Measurements from ENCODE around the gene TRAPPC2.

The TRAPPC2 gene

DNA sequence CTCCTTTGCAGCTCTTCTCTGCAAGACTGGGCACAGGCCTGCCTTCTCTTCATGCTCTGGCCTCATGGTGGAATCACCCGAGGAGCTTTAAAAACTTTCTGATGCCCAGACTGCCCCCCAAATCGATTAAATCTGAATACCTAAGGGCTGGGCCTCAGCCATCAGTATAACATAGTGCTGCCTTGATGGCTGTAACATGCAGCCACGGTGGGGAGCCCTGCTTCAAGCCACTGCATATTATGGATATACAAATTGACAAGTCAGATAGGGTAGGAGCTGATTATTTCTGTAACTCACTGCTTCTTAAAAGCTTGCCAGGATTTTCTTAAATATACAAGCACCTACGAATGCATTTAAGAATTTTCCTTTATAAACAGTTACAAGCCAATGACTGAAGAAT lies 42.0 kb upstream of the TRAPPC2 start:
- no peaks in the 10 kb centered on the region for H3F3A ChIP-seq (ENCODE audit: insufficient read depth, low read length)
- H3K9me2 ChIP-seq (ENCODE audit: low read depth, low read length) = no peaks in the 10 kb centered on the region
- no peaks in the 10 kb centered on the region for H3K79me2 ChIP-seq (ENCODE audit: insufficient read depth, low read length)
- TF ChIP-seq, protein P1, sequence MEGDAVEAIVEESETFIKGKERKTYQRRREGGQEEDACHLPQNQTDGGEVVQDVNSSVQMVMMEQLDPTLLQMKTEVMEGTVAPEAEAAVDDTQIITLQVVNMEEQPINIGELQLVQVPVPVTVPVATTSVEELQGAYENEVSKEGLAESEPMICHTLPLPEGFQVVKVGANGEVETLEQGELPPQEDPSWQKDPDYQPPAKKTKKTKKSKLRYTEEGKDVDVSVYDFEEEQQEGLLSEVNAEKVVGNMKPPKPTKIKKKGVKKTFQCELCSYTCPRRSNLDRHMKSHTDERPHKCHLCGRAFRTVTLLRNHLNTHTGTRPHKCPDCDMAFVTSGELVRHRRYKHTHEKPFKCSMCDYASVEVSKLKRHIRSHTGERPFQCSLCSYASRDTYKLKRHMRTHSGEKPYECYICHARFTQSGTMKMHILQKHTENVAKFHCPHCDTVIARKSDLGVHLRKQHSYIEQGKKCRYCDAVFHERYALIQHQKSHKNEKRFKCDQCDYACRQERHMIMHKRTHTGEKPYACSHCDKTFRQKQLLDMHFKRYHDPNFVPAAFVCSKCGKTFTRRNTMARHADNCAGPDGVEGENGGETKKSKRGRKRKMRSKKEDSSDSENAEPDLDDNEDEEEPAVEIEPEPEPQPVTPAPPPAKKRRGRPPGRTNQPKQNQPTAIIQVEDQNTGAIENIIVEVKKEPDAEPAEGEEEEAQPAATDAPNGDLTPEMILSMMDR (IDR thresholded peaks at IDR 0.05; ENCODE audit: low read length) = no peak
- no peak for TF ChIP-seq EZH2 (IDR thresholded peaks at IDR 0.05; ENCODE audit: borderline replicate concordance, low read length)
- H3K4me1 ChIP-seq (ENCODE audit: insufficient read depth, low read length, severe bottlenecking) = no peaks in the 10 kb centered on the region
- no peaks in the 10 kb centered on the region for H3K27me3 ChIP-seq (ENCODE audit: insufficient read depth, low read length)
- H3K4me3 ChIP-seq (ENCODE audit: low read depth, low read length, poor library complexity, severe bottlenecking) = no peak overlapping the region
- no peaks in the 10 kb centered on the region for H3K9me3 ChIP-seq (ENCODE audit: low read length)
- H2AFZ ChIP-seq (ENCODE audit: low read length) = no peak overlapping the region
- H3K9ac ChIP-seq (ENCODE audit: low read length) = no peak overlapping the region
- H3K27ac ChIP-seq (ENCODE audit: low read depth, low read length, poor library complexity, severe bottlenecking) = no peak overlapping the region
- no peaks in the 10 kb centered on the region for H4K20me1 ChIP-seq (ENCODE audit: insufficient read depth, low read length)
- H3K36me3 ChIP-seq (ENCODE audit: insufficient read depth, low read length) = peaks cover 37% of the 10 kb centered on the region
- H3K4me2 ChIP-seq (ENCODE audit: low read length) = no peak overlapping the region

DNA sequence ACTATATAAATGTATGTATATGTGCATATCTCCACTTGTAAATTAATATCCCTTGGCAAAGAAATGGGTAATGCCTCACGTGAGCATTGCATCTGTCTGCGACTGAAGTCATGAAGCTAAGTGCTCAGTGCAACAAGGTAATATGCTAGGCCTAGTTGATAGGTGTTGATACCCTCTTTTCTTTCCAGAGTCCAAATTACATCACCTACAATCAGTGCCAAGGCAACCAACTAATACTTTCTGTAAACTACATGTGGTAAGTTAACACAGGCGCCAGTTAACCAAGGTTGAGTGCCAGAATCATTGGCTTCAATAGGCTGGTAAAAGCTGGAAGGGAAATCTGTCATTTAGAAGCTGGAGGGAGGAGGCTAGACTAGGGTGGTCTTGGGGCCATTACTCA lies 41.4 kb upstream of the TRAPPC2 start:
- peaks cover 42% of the 10 kb centered on the region for H3K36me3 ChIP-seq (ENCODE audit: insufficient read depth, low read length)
- H3K79me2 ChIP-seq (ENCODE audit: insufficient read depth, low read length) = no peaks in the 10 kb centered on the region
- no peaks in the 10 kb centered on the region for H3F3A ChIP-seq (ENCODE audit: insufficient read depth, low read length)
- H3K4me3 ChIP-seq (ENCODE audit: low read depth, low read length, poor library complexity, severe bottlenecking) = no peak overlapping the region
- H3K27ac ChIP-seq (ENCODE audit: low read depth, low read length, poor library complexity, severe bottlenecking) = no peak overlapping the region
- no peaks in the 10 kb centered on the region for H3K27me3 ChIP-seq (ENCODE audit: insufficient read depth, low read length)
- no peak overlapping the region for H3K9ac ChIP-seq (ENCODE audit: low read length)
- TF ChIP-seq, protein P1 (IDR thresholded peaks at IDR 0.05; ENCODE audit: low read length) = no peak
- no peak for TF ChIP-seq EZH2 (IDR thresholded peaks at IDR 0.05; ENCODE audit: borderline replicate concordance, low read length)
- H2AFZ ChIP-seq (ENCODE audit: low read length) = no peak overlapping the region
- no peaks in the 10 kb centered on the region for H3K4me1 ChIP-seq (ENCODE audit: insufficient read depth, low read length, severe bottlenecking)
- H3K4me2 ChIP-seq (ENCODE audit: low read length) = no peak overlapping the region
- no peaks in the 10 kb centered on the region for H4K20me1 ChIP-seq (ENCODE audit: insufficient read depth, low read length)
- no peaks in the 10 kb centered on the region for H3K9me2 ChIP-seq (ENCODE audit: low read depth, low read length)
- H3K9me3 ChIP-seq (ENCODE audit: low read length) = no peaks in the 10 kb centered on the region

DNA sequence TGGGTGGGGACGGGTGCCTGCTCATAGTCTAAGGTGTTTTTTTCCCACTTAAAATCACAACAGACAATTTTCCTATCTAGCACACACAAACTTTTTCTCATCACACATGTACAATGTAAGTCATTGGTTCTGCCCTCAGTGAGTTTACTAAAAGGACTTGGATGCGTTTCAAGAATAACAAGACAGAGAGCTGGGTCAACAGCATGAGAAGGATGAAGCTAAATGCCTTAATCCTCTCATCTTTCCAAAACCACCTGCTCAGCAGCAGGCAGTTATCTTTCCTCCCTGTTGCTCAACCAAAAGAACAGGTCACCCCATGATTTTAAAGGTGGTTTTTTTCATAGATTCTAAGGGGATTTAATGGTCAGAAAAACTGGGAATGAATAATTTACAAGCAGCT lies 40.3 kb upstream of the TRAPPC2 start:
- Histone ChIP-seq H3K79me2 (ENCODE audit: insufficient read depth, low read length) (no peaks in the 10 kb centered on the region), H3K9me2 (ENCODE audit: low read depth, low read length) (no peaks in the 10 kb centered on the region), H2AFZ (ENCODE audit: low read length) (no peak overlapping the region), H4K20me1 (ENCODE audit: insufficient read depth, low read length) (no peaks in the 10 kb centered on the region), H3K4me1 (ENCODE audit: insufficient read depth, low read length, severe bottlenecking) (no peaks in the 10 kb centered on the region), H3K4me3 (ENCODE audit: low read depth, low read length, poor library complexity, severe bottlenecking) (no peak overlapping the region), H3K9me3 (ENCODE audit: low read length) (no peaks in the 10 kb centered on the region), H3F3A (ENCODE audit: insufficient read depth, low read length) (no peaks in the 10 kb centered on the region), H3K9ac (ENCODE audit: low read length) (no peak overlapping the region), H3K27me3 (ENCODE audit: insufficient read depth, low read length) (no peaks in the 10 kb centered on the region), H3K4me2 (ENCODE audit: low read length) (no peak overlapping the region), H3K27ac (ENCODE audit: low read depth, low read length, poor library complexity, severe bottlenecking) (no peak overlapping the region), H3K36me3 (ENCODE audit: insufficient read depth, low read length) (peaks cover 54% of the 10 kb centered on the region)
- TF ChIP-seq, protein P1 (IDR thresholded peaks at IDR 0.05; ENCODE audit: low read length) = no peak
- no peak for TF ChIP-seq EZH2 (IDR thresholded peaks at IDR 0.05; ENCODE audit: borderline replicate concordance, low read length)
